NCI-H748 treated with DMSO at 0.1 percent for 48 hours (cell line): ENCODE results near the gene SOCS6.
"Not testable (repeated sequence)": the region's sequence is repeated elsewhere in the genome, so short reads cannot be mapped to it uniquely, and the experiment has no call there.

ENCODE experiments used
- DNase-seq: peaks from one replicate; lab custom pipeline; 2025; lab: John Stamatoyannopoulos, UW

The SOCS6 gene

GRCh38 chr18:70355620-70356385 lies 67.0 kb downstream of the SOCS6 start:
- no peak for DNase-seq

GRCh38 chr18:70358105-70358406 lies 69.2 kb downstream of the SOCS6 start:
- not testable (repeated sequence) for DNase-seq

- DNase-seq, result no peak
Measured at GRCh38 chr18:70359071-70359470, 70.2 kb downstream of the SOCS6 start.

GRCh38 chr18:70362258-70362657 lies 73.4 kb downstream of the SOCS6 start:
- DNase-seq, result no peak

GRCh38 chr18:70363861-70364260 lies 75.0 kb downstream of the SOCS6 start:
- DNase-seq, result no peak

- DNase-seq, result no peak
Measured at GRCh38 chr18:70365361-70365760, 76.5 kb downstream of the SOCS6 start.

- no peak for DNase-seq
Measured at GRCh38 chr18:70366174-70366573, 77.3 kb downstream of the SOCS6 start.

GRCh38 chr18:70366670-70367069 lies 77.8 kb downstream of the SOCS6 start:
- no peak for DNase-seq

GRCh38 chr18:70367344-70367743 lies 78.5 kb downstream of the SOCS6 start:
- not testable (repeated sequence) for DNase-seq

GRCh38 chr18:70368903-70369302 lies 80.1 kb downstream of the SOCS6 start:
- DNase-seq, result no peak

GRCh38 chr18:70370762-70371733 lies 82.2 kb downstream of the SOCS6 start:
- DNase-seq, result no peak

- DNase-seq, result no peak
Measured at GRCh38 chr18:70371908-70372307, 83.1 kb downstream of the SOCS6 start.

- no peak for DNase-seq
Measured at GRCh38 chr18:70372450-70373041, 83.7 kb downstream of the SOCS6 start.

- DNase-seq, result no peak
Measured at GRCh38 chr18:70373042-70373519, 84.2 kb downstream of the SOCS6 start.

GRCh38 chr18:70374154-70374553 lies 85.3 kb downstream of the SOCS6 start:
- DNase-seq, result no peak

GRCh38 chr18:70376137-70376913 lies 87.5 kb downstream of the SOCS6 start:
- no peak for DNase-seq

GRCh38 chr18:70376914-70377258 lies 88.0 kb downstream of the SOCS6 start:
- no peak for DNase-seq

GRCh38 chr18:70377317-70377799 lies 88.5 kb downstream of the SOCS6 start:
- DNase-seq, result no peak

GRCh38 chr18:70377857-70378701 lies 89.2 kb downstream of the SOCS6 start:
- DNase-seq, result no peak
